Liver (tissue), 9 donors: ENCODE data around the gene MYH11. TPM values are rescaled to one million over a fixed set of nuclear protein-coding genes. Genes with fewer than 3 reads are reported as not detected.

Experiments used
- DNase-seq: peaks from one replicate; pipeline ENCODE4 v3.0.0-alpha.2; 2017; ENCODE audit warnings: low spot score
- H3K27ac ChIP-seq, 2 donors: one replicate each; pipeline ENCODE4 v1.7.0; 2013; ENCODE audit warnings: inconsistent platforms in 2 of 2, low read length in 2 of 2, control low read depth in 1 of 2, low read depth in 1 of 2, mild to moderate bottlenecking in 1 of 2
- H3K27me3 ChIP-seq, 4 donors: one replicate each; pipeline versions ENCODE4 v1.6.1 to v1.7.0; 2013; ENCODE audit warnings: low read length in 3 of 4, inconsistent platforms in 1 of 4, mild to moderate bottlenecking in 1 of 4, moderate library complexity in 1 of 4; ENCODE audit not compliant: control insufficient read depth in 4 of 4, insufficient read depth in 4 of 4
- H3K36me3 ChIP-seq, 4 donors: one replicate each; pipeline versions ENCODE4 v1.6.1 to v1.7.0; 2013; ENCODE audit warnings: low read length in 3 of 4, mild to moderate bottlenecking in 3 of 4, low read depth in 1 of 4, moderate library complexity in 1 of 4; ENCODE audit not compliant: control insufficient read depth in 4 of 4, insufficient read depth in 3 of 4
- H3K4me1 ChIP-seq, 4 donors: one replicate each; pipeline versions ENCODE4 v1.6.1 to v1.7.0; 2013; ENCODE audit warnings: low read length in 3 of 4, mild to moderate bottlenecking in 3 of 4, moderate library complexity in 1 of 4; ENCODE audit not compliant: control insufficient read depth in 4 of 4, insufficient read depth in 4 of 4
- H3K4me3 ChIP-seq, 3 donors: one replicate each; pipeline versions ENCODE4 v1.6.1 to v1.7.0; 2013; ENCODE audit warnings: low read length in 3 of 3, control low read depth in 1 of 3, low read depth in 1 of 3, mild to moderate bottlenecking in 1 of 3
- H3K9ac ChIP-seq, 2 donors: one replicate each; pipeline ENCODE4 v1.7.0; 2013; ENCODE audit warnings: low read length in 2 of 2, mild to moderate bottlenecking in 2 of 2, moderate library complexity in 2 of 2, control low read depth in 1 of 2, low read depth in 1 of 2
- H3K9me3 ChIP-seq, 4 donors: one replicate each; pipeline versions ENCODE4 v1.6.1 to v1.7.0; 2013; ENCODE audit warnings: low read length in 3 of 4; ENCODE audit not compliant: control insufficient read depth in 4 of 4
- EGR1 ChIP-seq, 2 donors: IDR thresholded peaks; 2 replicates each; pipeline ENCODE4 v1.6.1; 2016 to 2018; ENCODE audit warnings: antibody characterized with exemption in 2 of 2, low read depth in 2 of 2
- FOXA1 ChIP-seq: IDR thresholded peaks from 2 replicates; pipeline ENCODE4 v1.6.1; 2016; ENCODE audit warnings: antibody characterized with exemption
- FOXA2 ChIP-seq: IDR thresholded peaks from 2 replicates; pipeline ENCODE4 v1.6.1; 2016; ENCODE audit warnings: antibody characterized with exemption
- GABPA ChIP-seq, 2 donors: IDR thresholded peaks in 1 of 2; conservative IDR thresholded peaks in 1 of 2; 2 replicates each; pipeline ENCODE4 v1.6.1; 2016; ENCODE audit warnings: antibody characterized with exemption in 2 of 2, mild to moderate bottlenecking in 1 of 2, moderate library complexity in 1 of 2
- HNF4A ChIP-seq, 2 donors: conservative IDR thresholded peaks; 2 replicates each; pipeline ENCODE4 v1.6.1; 2016; ENCODE audit warnings: antibody characterized with exemption in 2 of 2, mild to moderate bottlenecking in 2 of 2
- HNF4G ChIP-seq: IDR thresholded peaks from 2 replicates; pipeline ENCODE4 v1.6.1; 2016; ENCODE audit warnings: antibody characterized with exemption
- JUND ChIP-seq, 2 donors: IDR thresholded peaks; 2 replicates each; pipeline ENCODE4 v1.6.1; 2016; ENCODE audit warnings: antibody characterized with exemption in 2 of 2
- NR2F2 ChIP-seq: IDR thresholded peaks from 2 replicates; pipeline ENCODE4 v1.6.1; 2016; ENCODE audit warnings: antibody characterized with exemption
- RAD21 ChIP-seq, 2 donors: IDR thresholded peaks; 2 replicates each; pipeline ENCODE4 v1.6.1; 2016; ENCODE audit warnings: antibody characterized with exemption in 2 of 2, mild to moderate bottlenecking in 2 of 2
- RXRA ChIP-seq, 2 donors: IDR thresholded peaks; 2 replicates each; pipeline ENCODE4 v1.6.1; 2017 to 2018; ENCODE audit warnings: antibody characterized with exemption in 2 of 2, mild to moderate bottlenecking in 1 of 2
- SP1 ChIP-seq: IDR thresholded peaks from 2 replicates; pipeline ENCODE4 v1.6.1; 2018; ENCODE audit warnings: antibody characterized with exemption, mild to moderate bottlenecking
- TAF1 ChIP-seq: conservative IDR thresholded peaks from 2 replicates; pipeline ENCODE4 v1.6.1; 2016; ENCODE audit warnings: antibody characterized with exemption, mild to moderate bottlenecking
- YY1 ChIP-seq: IDR thresholded peaks from 2 replicates; pipeline ENCODE4 v1.6.1; 2016; ENCODE audit warnings: antibody characterized with exemption, mild to moderate bottlenecking
- WGBS: extraction: QIAGEN DNeasy Blood & Tissue Kit; methylation state at CpG from one replicate; pipeline ENCODE4 v1.1.7; 2013; 5-methylcytosine and 5-hydroxymethylcytosine counted together
- polyA plus RNA-seq, 2 donors: library from polyadenylated mRNA; stranded (reverse) in 1 of 2; unstranded in 1 of 2; fragments of 200-250 nt in 1 of 2; fragments of >200 nt in 1 of 2; fragmentation: Nextera tagmentation in 1 of 2; extraction: Ambion mirVana in 1 of 2; gene quantifications; one replicate each; pipeline versions ENCODE4 v1.2.1 to v1.2.3, GENCODE V29; 2013 to 2015
- total RNA-seq, 2 donors: library from RNA; depleted of rRNA; stranded (reverse); fragments of >200 nt; gene quantifications; one replicate each; pipeline ENCODE4 v1.2.3, GENCODE V29; 2014
- TF ChIP-seq, protein P1 (sequence below): IDR thresholded peaks from 2 replicates; pipeline ENCODE4 v1.6.1; 2016; ENCODE audit warnings: antibody characterized with exemption
- TF ChIP-seq, protein P2 (sequence below): IDR thresholded peaks from 2 replicates; pipeline ENCODE4 v1.6.1; 2016; ENCODE audit warnings: antibody characterized with exemption
- TF ChIP-seq, protein P3 (sequence below): IDR thresholded peaks from 2 replicates; pipeline ENCODE4 v1.6.1; 2016; ENCODE audit warnings: antibody characterized with exemption, mild to moderate bottlenecking
- TF ChIP-seq, protein P4 (sequence below): IDR thresholded peaks from 2 replicates; pipeline ENCODE4 v1.6.1; 2016; ENCODE audit warnings: antibody characterized with exemption
- TF ChIP-seq, protein P5 (sequence below): fragments of 150-350 bp; IDR thresholded peaks from 2 replicates; pipeline ENCODE4 v1.5.1; 2017; ENCODE audit warnings: improper control_type of control experiment, low read depth, low read length; ENCODE audit not compliant: missing input control
- donor health status: healthy.
- donor health status: healthy.
- donor health status: healthy.
- donor health status: healthy.
- donor health status: healthy.

MYH11 gene
- total and polyA plus RNA-seq, 4 donors = 0.51 to 33.7 (median 4.0) TPM

DNA sequence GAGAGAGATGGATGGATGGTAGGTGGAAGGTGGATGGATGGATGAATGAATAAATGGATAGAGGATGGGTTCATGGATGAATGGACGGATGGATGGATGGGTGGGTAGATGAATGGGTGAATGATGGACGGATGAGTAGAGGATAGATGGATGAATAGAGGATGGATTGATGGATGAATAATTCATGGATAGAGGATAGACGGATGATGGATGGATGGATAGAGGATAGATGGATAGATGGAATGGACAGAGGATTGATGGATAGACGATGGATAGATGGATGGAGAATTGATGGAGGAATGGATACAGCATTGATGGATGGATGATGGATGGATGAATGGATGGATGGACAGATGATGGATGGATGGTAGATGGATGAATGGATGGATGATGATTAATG, 91.7 kb downstream of the MYH11 start:
- H3K4me1 ChIP-seq = no peaks in the 10 kb centered on the region
- H3K9me3 ChIP-seq = no peaks in the 10 kb centered on the region
- DNase-seq = no peak
- 64% methylated on average over 4 of the region's 4 CpGs for WGBS
- H3K9ac ChIP-seq = no peak overlapping the region
- H3K27ac ChIP-seq = no peak overlapping the region
- TF ChIP-seq, protein P1, sequence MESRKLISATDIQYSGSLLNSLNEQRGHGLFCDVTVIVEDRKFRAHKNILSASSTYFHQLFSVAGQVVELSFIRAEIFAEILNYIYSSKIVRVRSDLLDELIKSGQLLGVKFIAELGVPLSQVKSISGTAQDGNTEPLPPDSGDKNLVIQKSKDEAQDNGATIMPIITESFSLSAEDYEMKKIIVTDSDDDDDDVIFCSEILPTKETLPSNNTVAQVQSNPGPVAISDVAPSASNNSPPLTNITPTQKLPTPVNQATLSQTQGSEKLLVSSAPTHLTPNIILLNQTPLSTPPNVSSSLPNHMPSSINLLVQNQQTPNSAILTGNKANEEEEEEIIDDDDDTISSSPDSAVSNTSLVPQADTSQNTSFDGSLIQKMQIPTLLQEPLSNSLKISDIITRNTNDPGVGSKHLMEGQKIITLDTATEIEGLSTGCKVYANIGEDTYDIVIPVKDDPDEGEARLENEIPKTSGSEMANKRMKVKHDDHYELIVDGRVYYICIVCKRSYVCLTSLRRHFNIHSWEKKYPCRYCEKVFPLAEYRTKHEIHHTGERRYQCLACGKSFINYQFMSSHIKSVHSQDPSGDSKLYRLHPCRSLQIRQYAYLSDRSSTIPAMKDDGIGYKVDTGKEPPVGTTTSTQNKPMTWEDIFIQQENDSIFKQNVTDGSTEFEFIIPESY = no peak
- TF ChIP-seq TAF1 (no peak), EGR1 (IDR thresholded peaks at IDR 0.05; ENCODE audit: low read depth in 2 of 2) (no peak), FOXA1 (no peak), HNF4A (conservative IDR thresholded peaks at IDR 0.05) (no peak), RAD21 (IDR thresholded peaks at IDR 0.05) (no peak), FOXA2 (no peak), HNF4G (no peak), SP1 (no peak), RXRA (IDR thresholded peaks at IDR 0.05) (no peak), JUND (IDR thresholded peaks at IDR 0.05) (no peak), YY1 (no peak), GABPA (IDR thresholded peaks at IDR 0.05 in 1 of 2, conservative IDR thresholded peaks at IDR 0.05 in 1 of 2) (no peak), NR2F2 (no peak)
- TF ChIP-seq, protein P2, sequence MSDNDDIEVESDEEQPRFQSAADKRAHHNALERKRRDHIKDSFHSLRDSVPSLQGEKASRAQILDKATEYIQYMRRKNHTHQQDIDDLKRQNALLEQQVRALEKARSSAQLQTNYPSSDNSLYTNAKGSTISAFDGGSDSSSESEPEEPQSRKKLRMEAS = no peak
- TF ChIP-seq, protein P3, sequence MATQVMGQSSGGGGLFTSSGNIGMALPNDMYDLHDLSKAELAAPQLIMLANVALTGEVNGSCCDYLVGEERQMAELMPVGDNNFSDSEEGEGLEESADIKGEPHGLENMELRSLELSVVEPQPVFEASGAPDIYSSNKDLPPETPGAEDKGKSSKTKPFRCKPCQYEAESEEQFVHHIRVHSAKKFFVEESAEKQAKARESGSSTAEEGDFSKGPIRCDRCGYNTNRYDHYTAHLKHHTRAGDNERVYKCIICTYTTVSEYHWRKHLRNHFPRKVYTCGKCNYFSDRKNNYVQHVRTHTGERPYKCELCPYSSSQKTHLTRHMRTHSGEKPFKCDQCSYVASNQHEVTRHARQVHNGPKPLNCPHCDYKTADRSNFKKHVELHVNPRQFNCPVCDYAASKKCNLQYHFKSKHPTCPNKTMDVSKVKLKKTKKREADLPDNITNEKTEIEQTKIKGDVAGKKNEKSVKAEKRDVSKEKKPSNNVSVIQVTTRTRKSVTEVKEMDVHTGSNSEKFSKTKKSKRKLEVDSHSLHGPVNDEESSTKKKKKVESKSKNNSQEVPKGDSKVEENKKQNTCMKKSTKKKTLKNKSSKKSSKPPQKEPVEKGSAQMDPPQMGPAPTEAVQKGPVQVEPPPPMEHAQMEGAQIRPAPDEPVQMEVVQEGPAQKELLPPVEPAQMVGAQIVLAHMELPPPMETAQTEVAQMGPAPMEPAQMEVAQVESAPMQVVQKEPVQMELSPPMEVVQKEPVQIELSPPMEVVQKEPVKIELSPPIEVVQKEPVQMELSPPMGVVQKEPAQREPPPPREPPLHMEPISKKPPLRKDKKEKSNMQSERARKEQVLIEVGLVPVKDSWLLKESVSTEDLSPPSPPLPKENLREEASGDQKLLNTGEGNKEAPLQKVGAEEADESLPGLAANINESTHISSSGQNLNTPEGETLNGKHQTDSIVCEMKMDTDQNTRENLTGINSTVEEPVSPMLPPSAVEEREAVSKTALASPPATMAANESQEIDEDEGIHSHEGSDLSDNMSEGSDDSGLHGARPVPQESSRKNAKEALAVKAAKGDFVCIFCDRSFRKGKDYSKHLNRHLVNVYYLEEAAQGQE = no peak
- TF ChIP-seq, protein P4, sequence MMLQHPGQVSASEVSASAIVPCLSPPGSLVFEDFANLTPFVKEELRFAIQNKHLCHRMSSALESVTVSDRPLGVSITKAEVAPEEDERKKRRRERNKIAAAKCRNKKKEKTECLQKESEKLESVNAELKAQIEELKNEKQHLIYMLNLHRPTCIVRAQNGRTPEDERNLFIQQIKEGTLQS = no peak
- TF ChIP-seq, protein P5, sequence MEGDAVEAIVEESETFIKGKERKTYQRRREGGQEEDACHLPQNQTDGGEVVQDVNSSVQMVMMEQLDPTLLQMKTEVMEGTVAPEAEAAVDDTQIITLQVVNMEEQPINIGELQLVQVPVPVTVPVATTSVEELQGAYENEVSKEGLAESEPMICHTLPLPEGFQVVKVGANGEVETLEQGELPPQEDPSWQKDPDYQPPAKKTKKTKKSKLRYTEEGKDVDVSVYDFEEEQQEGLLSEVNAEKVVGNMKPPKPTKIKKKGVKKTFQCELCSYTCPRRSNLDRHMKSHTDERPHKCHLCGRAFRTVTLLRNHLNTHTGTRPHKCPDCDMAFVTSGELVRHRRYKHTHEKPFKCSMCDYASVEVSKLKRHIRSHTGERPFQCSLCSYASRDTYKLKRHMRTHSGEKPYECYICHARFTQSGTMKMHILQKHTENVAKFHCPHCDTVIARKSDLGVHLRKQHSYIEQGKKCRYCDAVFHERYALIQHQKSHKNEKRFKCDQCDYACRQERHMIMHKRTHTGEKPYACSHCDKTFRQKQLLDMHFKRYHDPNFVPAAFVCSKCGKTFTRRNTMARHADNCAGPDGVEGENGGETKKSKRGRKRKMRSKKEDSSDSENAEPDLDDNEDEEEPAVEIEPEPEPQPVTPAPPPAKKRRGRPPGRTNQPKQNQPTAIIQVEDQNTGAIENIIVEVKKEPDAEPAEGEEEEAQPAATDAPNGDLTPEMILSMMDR = no peak
- no peak overlapping the region for H3K4me3 ChIP-seq
- H3K27me3 ChIP-seq = no peaks in the 10 kb centered on the region
- H3K36me3 ChIP-seq = no peaks in the 10 kb centered on the region
